ENCODE data around the gene DDX49.

GRCh38 chr19:18928018-18928805 lies 8.7 kb downstream of the DDX49 start:
- no peak for TF ChIP-seq CTCF (conservative IDR thresholded peaks at IDR 0.05; ENCODE audit: low read depth, low read length)
- no peak for TF ChIP-seq EZH2 (IDR thresholded peaks at IDR 0.05; ENCODE audit: borderline replicate concordance, low read depth, low read length, poor library complexity, severe bottlenecking)
